Stimulated activated CD4-positive, alpha-beta T cell treated with anti-CD3 and anti-CD28 coated beads, Interleukin-12 subunit alpha, Interleukin-12 subunit beta, amount 100 ng/mL, for 24 hours (primary cell): ENCODE results near the gene TBC1D1.
"Not testable (repeated sequence)": the region's sequence is repeated elsewhere in the genome, so short reads cannot be mapped to it uniquely, and the experiment has no call there.

ENCODE experiments used
- DNase-seq, 2 experiments: peaks; one replicate each; pipeline ENCODE4 v3.0.0-alpha.2; 2020; ENCODE audit warnings: low read depth in 2 of 2

TBC1D1 gene

GRCh38 chr4:38013461-38014366 lies 122.8 kb downstream of the TBC1D1 start:
- no peak for DNase-seq

- DNase-seq: no peak
Observed at GRCh38 chr4:38014421-38014852, 123.6 kb downstream of the TBC1D1 start.

DNA sequence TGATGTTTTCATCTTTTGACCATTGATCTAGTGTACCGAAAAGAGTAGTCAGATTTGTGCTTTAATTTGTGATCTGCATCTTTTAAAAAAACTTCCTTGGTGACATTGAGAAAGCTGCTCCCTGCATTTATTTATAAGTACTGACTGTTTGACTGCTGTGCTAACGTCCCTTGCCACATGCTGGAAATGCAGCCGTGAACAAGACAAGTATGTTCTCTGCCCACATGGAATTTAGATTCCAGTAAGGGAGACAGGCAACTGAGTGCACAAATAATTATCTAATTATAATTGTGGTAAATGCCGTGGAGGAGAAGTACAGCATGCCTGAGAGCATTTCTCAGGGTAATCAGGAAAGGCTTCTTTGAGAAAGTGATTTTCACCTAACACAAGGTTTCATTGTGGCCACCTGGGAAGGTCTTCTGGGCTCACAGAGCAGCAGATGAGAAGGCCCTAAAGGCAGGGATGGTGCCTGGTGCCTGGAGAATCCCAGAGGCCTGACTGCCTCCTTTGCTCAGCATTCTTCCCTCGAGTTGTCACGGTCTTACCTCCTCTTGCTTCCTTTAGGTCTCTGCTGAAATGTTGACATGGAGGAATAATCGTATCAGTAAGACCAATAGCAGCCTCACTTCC lies 125.1 kb downstream of the TBC1D1 start:
- DNase-seq: no peak

DNA sequence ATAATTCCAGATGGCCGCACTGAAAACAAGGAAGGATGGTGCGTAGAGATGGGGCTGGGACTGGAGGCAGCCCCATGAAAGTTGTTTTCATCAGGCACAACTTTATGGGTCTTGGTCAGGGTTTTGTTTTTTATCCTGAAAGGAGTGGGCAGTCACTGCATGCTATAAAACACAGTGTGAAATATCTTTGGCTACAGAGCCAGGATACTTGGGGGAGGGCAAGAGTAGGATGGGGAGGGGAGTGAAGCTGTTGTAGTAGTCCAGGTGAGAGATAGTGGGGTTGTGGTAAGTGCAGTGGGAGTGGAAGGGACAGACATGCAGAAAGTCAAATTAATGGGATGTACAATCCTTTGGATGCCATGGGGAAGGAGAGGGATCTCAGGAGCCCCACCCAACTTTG lies 125.8 kb downstream of the TBC1D1 start:
- no peak for DNase-seq

GRCh38 chr4:38017609-38018008 lies 126.7 kb downstream of the TBC1D1 start:
- no peak for DNase-seq

DNA sequence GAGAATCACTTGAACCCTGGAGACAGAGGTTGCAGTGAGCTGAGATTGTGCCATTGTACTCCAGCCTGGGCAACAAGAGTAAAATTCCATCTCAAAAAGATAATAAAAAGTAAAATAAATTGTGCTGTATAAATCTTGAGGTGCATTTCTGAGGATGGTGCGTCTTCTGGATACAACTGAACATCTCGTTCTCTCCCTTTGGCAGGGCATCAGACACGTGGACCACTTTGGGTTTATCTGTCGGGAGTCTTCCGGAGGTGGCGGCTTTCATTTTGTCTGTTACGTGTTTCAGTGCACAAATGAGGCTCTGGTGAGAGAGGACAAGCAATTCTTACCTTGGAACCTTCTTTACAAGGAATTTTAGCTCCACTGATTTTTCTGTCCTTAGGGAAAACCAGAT lies 129.5 kb downstream of the TBC1D1 start:
- DNase-seq: no peak

DNA sequence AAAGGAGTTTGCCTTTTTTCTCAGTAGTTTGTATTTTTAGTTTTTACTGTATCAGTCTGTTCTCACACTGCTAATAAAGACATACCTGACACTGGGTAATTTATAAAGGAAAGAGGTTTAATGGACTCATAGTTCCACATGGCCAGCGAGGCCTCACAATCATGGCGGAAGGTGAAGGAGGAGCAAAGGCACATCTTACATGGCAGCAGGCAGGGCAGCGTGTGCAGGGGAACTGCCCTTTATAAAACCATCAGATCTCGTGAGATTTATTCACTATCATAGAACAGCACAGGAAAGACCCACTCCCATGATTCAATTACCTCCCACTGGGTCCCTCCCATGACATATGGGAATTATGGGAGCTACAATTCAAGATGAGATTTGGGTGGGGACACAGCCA lies 130.1 kb downstream of the TBC1D1 start:
- not testable (repeated sequence) for DNase-seq

DNA sequence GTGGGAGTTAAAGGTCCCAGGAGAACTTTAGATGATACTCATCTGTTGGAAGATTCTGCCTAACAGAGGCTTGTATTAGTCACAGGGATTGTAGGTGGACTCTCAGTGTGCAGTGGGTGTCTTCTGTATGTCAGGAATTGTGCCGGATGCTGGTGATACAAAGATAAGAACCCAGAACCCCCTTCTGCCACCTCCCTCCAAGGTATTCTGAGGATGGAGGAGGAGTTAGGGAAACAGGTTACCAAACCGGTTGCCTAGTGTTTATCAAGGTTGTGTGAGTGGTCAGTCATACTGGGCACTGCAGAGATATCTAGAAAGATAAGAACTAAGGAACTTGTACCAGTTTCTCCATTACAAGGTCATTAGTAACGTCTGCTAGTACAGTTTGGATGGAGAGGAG lies 130.9 kb downstream of the TBC1D1 start:
- DNase-seq: no peak

DNA sequence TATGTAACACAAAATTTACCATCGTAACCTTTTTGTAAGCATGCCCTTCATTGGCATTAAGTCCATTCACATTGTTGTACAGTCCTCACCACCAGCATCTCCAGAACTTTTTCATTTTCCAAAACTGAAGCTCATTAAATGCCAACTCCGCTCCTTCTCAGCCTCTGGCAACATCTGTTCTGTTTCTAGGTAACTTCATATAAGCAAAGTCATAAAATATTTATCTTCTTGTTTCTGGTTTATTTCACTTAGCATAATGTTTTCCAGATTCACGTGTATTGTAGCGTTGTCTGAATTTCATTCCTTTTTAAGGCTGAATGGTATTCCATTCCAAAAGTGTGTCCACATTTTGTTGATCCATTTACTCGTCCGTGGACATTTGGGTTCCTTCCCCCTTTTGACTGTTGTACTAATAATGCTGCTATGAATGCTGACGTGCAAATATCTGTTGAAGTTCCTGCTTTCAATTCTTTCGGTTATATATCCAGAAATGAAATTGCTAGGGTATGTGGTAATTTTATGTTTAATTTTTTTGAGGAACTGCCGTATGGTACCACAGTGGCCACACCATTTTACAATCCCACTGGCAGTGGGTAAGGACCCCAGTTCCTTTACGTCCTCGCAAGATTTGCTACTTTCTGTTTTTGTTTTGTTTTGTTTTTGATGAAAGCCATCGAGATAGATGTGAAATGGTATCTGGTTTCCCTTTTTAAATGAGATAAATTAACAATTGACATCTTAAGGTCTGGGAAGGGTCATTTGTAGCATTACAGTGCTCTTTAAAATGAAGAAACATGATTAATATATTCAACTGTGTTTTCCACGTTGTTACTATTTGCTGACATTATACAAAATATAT lies 132.7 kb downstream of the TBC1D1 start:
- DNase-seq: no peak

DNA sequence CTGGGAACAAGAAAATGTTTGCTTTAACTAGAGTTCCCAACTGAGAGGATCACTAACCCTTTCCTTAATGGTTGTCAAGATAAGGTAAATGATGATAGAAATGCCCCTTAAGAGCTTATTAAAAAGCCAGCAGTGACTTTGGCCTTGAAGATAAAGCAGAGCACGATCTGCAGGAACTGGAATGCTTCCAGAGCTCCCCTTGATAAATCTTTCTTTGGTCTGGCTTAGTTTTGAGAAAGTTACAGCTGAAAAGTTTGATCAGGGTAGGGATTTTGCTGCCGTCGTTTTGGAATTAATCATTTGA lies 133.3 kb downstream of the TBC1D1 start:
- DNase-seq: no peak

DNA sequence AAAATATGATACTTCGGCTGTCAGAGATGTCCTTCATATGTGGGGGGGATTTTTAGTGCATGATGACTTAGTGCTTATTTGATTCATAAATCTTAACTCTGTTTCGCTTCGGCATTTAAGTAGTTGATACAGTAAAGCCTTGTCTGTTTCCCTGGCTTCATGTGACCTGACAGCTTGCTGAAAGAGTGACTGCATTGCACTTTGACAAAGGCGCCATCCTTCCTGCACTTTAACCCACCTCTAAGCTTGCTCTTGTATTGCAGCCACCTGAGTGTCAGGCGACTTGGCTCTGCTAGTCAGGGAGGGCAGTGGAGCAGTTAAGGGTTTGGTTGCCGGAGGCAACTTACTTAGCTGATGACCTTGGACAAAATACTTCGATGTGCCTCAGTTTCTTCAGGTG lies 134.8 kb downstream of the TBC1D1 start:
- DNase-seq: no peak

DNA sequence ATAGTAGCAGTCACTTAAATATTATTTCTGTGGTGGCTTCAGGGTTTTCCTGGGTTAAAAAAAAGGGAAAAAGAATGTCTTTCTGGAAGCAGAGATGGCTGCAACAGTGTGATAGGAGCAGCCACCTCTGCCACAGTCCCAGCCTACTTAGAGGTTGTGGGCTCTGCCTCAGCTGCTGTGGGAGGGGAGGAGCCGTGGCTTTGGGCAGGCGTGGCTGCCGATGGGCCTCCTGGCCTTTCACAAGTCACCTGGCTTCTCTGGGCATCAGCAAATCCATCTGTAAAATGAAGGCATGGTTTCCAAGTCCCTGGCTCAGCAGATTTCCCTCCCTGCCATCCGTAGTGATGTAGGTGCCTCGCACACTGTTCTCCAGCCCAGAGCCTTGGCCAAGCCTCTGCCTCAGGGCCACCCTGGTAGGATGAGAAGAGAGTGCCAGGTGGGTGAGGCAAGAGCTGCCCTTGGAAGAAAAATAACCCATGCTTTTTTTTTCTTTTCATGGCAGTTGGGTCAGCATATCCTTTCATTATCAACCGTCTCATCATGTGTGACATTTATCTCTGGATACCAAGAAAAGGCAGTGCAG lies 135.4 kb downstream of the TBC1D1 start:
- no peak for DNase-seq

DNA sequence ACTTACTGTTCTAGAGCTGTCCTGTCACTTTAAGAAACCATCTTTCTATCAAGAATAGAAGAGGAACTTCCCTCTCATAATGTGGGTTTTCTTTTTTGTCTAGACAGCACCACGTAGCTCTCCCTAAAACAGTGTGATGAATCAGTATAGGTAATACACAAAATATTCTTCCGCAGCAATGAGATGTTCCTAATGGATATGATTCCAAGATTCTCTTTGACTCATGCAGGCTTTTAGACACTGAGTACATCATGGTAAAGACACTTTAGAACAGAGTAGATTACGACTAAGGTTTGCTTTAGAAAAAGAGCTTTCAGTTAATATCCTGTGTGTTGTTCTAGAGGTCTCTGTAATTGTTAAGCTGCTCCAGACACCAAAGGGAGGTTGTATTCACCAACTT lies 139.1 kb downstream of the TBC1D1 start:
- no peak for DNase-seq

- no peak for DNase-seq
Observed at GRCh38 chr4:38034986-38035882, 144.3 kb downstream of the TBC1D1 start.

GRCh38 chr4:38036548-38036947 lies 145.7 kb downstream of the TBC1D1 start:
- no peak for DNase-seq

- no peak for DNase-seq
Observed at GRCh38 chr4:38037612-38038011, 146.7 kb downstream of the TBC1D1 start.

GRCh38 chr4:38040619-38041018 lies 149.7 kb downstream of the TBC1D1 start:
- no peak for DNase-seq

DNA sequence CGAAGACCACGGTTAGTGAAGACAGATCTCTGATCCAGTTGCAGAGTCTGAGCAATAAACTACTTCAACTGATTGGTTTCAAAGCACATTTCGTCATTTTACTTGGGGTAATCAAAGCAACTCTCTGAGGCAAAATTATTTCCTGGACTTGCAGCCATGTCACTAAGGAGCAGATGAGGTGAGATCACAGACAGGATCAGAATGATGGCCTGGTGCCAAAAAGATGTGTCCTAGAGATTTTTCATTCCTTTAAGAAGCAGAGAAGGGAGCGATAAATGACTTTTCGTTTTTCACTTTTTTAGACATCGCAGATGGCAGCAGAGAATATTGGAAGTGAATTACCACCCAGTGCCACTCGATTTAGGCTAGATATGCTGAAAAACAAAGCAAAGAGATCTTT lies 153.2 kb downstream of the TBC1D1 start:
- no peak for DNase-seq

GRCh38 chr4:38045289-38045988 lies 154.6 kb downstream of the TBC1D1 start:
- DNase-seq: no peak

- DNase-seq: no peak
Observed at GRCh38 chr4:38046727-38047489, 156.0 kb downstream of the TBC1D1 start.
